G401.6 (cell line): Measurements from ENCODE around the gene TMEM181.
"Not testable (repeated sequence)": the region's sequence is repeated elsewhere in the genome, so short reads cannot be mapped to it uniquely, and the experiment has no call there.

Source experiments
- FAIRE-seq: peaks from 2 replicates; lab custom pipeline; 2012; peaks lifted over from hg19 to GRCh38; lab: Jason Lieb, UNC

Gene TMEM181

GRCh38 chr6:158661156-158661685, 101.3 kb downstream of the TMEM181 start:
- FAIRE-seq: no peak

- no peak for FAIRE-seq
Measured at GRCh38 chr6:158662607-158662953, 102.7 kb downstream of the TMEM181 start.

DNA sequence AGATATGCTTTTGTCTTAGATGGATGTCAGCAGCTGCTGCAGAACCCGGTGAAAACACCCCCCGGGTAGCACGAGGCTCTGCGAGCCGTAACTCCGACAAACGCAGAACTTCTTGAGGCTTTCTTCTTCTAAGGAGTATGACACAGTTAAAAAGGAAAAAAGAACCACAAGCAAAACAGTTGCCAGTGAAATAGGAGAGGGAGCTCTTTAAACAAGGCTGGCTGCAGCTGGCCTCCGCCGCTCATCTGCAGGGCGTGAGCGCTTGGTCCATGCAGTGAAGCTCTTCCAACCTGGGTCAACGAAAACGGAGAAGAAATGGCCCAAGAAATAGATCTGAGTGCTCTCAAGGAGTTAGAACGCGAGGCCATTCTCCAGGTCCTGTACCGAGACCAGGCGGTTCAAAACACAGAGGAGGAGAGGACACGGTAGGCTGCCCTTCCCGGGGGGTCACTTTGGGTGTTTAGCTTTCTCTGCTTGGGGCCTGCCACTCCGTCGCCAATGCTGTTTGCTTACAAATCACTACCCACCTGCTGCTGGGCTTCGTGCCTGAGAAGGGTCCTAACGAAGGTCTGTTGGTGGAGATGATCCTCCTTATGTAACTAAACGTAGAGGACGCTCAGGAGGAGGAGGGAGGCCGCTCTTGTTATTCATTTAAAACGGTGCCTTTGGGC, 103.2 kb downstream of the TMEM181 start:
- no peak for FAIRE-seq

- FAIRE-seq: no peak
Measured at GRCh38 chr6:158663625-158664165, 103.8 kb downstream of the TMEM181 start.

DNA sequence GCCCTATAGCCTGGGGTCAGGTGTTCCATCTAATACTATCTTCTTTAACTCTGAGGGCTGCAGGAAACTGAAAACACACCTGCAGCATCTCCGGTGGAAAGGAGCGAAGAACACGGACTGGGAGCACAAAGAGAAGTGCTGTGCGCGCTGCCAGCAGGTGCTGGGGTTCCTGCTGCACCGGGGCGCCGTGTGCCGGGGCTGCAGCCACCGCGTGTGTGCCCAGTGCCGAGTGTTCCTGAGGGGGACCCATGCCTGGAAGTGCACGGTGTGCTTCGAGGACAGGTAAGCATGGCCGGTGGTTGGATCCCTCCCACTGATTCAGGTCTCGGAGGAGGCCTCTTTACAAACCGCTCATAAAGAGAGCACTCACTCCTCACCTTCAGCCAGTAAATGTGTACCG, 105.4 kb downstream of the TMEM181 start:
- no peak for FAIRE-seq

DNA sequence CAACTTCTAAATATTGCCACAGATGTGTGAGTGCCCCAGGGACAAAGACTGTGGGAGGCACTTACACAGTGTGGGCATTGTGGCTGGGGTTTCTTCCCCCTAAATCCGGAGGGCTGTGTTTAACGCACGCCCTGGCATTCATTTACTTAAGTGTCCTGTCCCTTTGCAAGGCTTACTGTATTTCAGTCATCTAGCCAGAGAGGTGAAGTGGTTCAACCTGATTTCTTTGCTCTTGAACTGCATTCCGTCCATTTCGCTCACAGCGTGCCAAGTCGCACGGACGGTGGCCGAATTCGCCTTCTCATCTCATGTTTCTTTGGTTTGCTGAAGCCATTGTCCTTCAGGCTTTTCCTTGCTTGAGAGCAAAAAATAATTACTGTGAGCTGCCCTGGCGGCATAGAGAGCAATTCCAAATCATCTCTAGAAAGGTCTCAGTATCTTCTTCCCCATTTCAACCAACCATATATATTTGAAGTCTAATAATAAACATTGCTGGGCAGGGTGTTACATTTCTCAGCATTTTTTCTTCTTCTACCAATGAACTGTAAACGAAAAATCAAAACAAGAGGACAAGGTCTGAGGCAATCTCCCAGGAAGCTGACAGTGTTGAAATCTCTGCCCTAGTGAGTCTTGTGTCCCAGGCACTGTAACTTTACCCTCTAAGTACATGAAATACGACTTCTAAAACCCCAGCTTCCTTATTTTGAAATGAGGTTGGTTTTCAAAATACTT, 106.9 kb downstream of the TMEM181 start:
- FAIRE-seq: no peak

DNA sequence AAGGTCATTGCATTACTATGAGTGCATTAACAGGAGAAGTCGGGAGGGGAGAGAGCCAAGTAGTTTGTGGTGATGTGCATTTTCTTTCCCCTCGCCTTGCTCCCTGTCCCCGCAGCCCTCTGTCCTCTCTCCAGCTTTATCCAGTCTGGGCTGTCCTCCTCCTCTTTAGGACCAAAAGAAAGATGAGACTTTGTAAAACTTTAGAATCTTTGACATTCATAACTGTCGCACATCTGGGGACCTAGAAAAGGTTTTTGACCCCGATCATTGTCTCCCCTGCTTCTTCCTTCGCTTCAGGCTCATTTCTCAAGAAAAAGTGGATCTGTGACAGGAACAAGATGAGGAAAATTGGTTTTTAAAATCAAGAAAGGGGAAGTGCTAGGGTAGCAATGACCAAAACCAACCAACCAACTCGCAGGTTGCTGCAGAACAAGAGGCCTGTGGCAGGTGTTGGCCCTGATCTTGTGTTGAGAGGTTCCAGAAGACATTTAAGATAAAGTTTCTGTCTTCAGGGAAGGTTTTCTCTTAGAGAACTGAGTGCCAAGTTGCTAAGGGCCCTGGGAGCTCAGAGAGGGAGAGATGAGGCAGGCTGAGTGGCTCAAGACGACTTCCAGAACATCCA, 107.6 kb downstream of the TMEM181 start:
- no peak for FAIRE-seq

- no peak for FAIRE-seq
Measured at GRCh38 chr6:158668707-158669103, 108.8 kb downstream of the TMEM181 start.

GRCh38 chr6:158669145-158670035, 109.5 kb downstream of the TMEM181 start:
- FAIRE-seq: no peak

GRCh38 chr6:158672119-158672518, 112.2 kb downstream of the TMEM181 start:
- not testable (repeated sequence) for FAIRE-seq

DNA sequence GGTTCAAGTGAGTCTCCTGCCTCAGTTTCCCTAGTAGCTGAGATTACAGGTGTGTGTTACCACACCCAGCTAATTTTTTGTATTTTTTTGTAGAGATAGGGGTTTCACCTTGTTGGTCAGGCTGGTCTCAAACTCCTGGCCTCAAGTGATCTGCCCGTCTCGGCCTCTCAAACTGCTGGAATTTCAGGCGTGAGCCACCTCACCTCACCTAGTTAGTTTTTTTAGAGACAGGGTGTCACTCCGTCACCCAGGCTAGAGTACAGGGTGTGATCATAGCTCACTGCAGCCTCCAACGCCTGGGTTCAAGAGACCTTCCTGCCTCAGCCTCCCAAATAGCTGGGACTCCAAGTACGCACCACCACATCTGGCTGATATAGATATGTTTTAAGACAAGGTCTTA, 112.8 kb downstream of the TMEM181 start:
- no peak for FAIRE-seq

DNA sequence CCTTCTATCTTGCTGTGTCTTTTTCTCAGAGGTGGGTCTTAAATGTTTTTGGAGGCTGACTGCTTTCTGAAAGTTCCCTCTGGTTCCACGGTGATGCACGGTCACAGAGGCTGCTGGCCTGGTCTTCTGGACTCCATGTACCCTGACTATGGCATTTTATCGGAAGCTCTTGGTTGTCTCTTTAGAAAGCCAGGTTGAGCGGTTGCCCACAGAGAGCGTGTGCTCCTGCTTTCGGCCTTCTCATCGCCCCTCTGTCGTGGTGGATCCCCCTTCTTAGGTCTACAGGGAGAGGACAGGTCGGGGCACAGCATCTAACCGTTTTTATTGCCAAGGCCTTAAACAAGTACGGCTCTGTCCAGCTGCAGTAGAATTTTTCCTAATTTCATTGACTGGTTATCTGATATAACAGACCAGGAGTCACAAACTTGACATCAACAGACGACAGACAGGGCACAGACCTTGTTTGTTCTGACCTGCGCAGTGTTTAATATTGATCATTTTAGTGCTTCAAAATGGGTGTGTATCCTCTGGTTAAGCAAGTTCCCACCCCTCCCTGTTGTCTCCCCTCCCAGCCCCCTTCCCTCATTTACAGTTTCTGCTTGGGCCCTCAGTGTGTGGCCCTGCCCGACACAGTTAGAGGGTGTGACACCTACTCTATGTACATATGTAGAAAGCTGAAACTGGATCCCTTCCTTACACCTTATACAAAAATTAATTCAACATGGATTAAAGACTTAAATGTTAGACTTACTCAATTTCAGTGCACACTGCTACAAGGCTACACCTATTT, 114.6 kb downstream of the TMEM181 start:
- no peak for FAIRE-seq

GRCh38 chr6:158677094-158677493, 117.2 kb downstream of the TMEM181 start:
- not testable (repeated sequence) for FAIRE-seq

GRCh38 chr6:158677906-158678578, 118.2 kb downstream of the TMEM181 start:
- FAIRE-seq: no peak

DNA sequence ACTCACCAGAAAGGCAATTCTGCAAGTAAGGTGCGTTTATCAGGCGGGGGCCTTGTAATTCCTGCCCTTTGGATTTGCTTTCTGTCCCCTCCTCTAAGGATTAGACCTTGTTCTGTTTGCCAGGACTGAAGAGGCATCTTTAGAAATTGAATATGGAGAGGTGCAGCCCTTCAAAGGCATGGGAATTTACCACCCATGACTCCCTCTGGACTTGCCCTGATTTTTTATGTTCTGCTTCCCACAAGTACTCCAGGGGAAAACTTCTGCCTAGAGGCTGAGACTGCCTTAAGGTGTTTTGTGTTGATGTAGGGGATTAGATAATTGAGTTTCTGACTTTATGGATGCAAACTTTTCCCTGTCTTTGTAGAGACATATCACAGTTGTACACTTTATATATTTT, 120.1 kb downstream of the TMEM181 start:
- FAIRE-seq: no peak

- no peak for FAIRE-seq
Measured at GRCh38 chr6:158680481-158680880, 120.6 kb downstream of the TMEM181 start.

DNA sequence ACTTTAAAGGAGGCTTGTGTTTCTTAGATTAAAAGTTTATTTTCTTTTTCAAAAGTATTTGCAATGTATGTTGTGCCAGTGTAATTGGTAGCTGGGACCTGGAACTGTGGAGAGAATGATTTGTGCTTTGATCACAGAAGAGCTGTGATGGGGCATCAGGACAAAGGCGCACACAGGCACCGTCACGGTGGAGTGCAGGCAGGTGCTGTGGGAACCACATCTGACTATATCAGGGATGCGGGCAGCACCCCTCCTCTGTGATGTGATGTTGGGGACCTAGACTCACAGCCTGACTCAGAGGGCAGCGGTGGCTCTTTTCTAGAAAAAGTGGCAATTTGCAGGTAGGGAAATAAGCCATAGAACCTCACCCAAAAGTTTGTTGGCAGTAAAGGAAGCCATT, 124.4 kb downstream of the TMEM181 start:
- FAIRE-seq: no peak

GRCh38 chr6:158684745-158685324, 124.9 kb downstream of the TMEM181 start:
- no peak for FAIRE-seq
